NCI-H2227 (cell line): Measurements from ENCODE around the gene KNDC1.

Experiments used
- DNase-seq: peaks from one replicate; lab custom pipeline; 2025; ENCODE audit not compliant: unreplicated experiment; lab: John Stamatoyannopoulos, UW

Gene KNDC1

DNA sequence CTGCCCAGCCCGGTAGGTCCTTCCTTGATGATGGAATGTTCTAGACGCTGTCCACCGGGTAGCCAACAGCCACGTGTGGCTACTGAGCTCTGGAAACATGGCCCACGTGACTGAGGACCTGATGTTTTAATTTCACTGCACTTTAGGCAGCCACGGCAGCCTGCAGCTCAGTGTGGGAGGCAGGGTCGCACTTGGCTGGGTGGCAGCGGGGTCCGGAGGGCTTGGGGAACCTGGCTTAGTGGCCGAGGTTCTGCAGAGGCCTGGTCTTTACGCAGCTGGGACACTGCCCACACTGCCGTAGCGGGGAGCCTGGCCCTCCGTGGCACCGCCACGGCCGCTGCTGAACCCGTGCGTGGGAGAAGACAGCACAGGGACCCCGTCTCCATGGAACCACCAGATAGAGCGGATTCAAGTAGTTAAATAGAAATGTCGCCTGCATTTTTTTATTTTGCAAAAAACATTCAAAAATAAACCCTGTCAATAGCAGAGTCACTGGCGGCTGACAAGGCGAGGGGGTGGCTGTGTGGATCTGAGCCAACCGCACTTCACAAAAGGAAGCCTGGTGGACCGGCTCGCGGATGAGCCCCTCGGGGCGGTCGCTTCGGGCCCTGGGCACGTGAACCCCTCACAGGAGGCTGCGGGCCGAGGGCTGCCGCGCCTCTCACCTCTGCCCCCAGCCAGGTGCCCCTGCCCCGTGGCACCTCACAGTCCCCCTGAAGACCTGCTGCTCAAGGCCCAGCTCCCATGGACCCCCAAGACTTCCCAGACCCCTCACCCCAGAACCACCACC lies 44.4 kb downstream of the KNDC1 start:
- DNase-seq: no peak

DNA sequence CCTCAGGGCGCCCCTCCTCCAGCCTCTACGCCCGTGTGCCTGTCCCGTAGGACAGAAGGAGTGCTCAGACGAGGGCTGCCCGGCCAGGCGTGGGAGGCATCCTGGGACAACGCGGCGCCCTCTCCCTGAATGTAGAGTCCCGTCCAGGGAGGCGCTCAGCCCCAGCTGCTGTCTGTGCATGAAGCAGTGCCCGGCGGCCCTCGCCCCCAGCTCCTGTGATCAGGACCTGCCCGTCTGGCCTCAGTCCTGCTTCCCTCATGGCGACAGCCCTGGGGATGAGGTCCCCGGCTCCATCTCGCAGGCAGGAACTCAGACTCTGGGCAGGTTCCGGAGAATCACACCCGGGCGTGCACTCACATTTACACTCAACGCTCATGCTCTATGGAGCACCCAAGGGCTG lies 45.1 kb downstream of the KNDC1 start:
- DNase-seq: no peak

- no peak for DNase-seq
Observed at GRCh38 chr10:133206356-133207040, 46.5 kb downstream of the KNDC1 start.

DNA sequence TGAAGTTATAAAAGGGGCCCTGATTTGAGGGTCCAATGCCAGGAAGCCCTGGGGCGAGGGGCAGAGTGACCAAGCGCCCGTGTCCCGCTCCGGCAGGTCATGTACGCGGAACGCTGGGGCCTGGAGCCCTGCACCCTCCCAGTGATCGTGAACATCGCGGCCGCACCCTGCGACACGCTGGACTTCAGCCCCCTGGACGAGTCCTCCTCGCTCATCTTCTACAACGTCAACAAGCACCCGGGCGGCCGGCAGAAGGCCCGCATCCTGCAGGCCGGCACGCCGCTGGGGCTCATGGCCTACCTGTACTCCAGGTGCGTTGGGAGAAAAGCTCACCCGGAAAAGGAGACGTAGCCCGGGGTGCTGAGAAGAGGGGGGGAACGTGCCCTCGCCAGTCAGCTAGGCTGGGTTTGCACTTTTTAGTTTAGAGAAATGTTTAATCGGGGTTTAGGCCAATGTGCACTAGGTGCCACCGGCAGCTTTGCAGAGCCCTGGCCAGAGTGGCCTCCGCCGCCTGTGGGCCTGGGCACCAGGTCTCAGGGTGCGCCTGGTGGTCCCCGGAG lies 47.1 kb downstream of the KNDC1 start:
- no peak for DNase-seq

GRCh38 chr10:133207627-133208026 lies 47.6 kb downstream of the KNDC1 start:
- no peak for DNase-seq

GRCh38 chr10:133208466-133208865 lies 48.4 kb downstream of the KNDC1 start:
- DNase-seq: no peak

GRCh38 chr10:133209117-133209516 lies 49.1 kb downstream of the KNDC1 start:
- DNase-seq: no peak

GRCh38 chr10:133209641-133210040 lies 49.6 kb downstream of the KNDC1 start:
- no peak for DNase-seq

DNA sequence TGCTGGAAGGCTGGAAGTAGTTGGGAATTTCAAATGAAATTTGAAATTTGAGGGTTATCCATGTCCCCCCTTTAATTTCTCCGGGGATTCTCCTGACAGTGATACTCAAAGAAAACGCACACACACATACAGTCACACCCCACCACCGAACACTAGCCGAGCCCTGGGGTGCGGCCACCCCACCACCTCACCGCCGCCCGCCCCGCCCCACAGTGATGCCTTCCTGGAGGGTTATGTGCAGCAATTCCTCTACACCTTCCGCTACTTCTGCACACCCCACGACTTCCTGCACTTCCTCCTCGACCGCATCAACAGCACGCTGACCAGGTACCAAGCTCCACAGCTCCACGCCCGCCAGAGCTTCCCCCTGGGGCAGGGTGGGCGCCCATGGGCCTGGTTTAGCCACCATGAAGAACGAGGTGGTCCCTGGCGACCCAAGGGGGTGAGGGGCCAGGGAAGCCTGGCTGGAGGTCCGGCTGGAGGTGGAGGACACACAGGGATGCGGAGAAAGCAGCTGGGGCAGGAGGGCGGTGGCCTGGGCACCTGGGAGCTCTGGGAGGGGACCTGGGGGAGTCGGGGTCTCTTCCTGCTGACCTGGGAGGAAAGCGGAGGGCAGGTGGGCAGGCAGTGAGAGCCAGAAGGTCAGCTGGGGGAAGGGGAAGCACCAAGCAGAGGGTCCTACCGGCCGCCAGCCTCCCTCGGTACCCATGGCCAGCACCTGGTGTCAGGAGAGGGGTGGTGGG lies 50.5 kb downstream of the KNDC1 start:
- DNase-seq: no peak

DNA sequence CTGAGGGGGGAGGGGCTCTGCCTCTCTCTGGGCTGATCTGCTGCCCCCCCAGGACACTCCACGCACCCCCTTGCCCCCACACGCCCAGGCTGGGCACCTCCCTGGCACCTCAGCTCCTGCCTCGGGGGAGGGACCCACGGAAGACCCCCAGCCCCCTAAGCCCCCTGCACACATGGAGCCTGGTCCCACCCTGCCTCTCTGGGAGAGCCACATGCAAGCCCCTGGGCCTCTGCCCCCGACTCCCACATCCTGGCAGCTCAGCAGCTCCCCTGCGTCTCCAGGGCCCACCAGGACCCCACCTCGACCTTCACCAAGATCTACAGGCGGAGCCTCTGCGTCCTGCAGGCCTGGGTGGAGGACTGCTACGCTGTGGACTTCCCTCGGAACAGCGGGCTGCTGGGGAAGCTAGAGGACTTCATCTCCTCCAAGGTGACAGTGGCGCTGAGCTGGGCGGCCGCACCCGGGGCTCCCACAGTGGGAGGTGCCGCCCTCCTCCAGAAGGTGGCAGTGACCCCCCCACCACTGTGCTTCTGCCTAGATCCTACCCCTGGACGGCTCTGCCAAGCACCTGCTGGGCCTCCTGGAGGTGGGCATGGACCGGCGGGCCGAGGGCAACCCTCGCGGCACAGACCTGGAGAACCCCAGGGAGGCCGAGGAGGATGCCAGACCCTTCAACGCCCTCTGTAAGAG lies 51.3 kb downstream of the KNDC1 start:
- DNase-seq: no peak

DNA sequence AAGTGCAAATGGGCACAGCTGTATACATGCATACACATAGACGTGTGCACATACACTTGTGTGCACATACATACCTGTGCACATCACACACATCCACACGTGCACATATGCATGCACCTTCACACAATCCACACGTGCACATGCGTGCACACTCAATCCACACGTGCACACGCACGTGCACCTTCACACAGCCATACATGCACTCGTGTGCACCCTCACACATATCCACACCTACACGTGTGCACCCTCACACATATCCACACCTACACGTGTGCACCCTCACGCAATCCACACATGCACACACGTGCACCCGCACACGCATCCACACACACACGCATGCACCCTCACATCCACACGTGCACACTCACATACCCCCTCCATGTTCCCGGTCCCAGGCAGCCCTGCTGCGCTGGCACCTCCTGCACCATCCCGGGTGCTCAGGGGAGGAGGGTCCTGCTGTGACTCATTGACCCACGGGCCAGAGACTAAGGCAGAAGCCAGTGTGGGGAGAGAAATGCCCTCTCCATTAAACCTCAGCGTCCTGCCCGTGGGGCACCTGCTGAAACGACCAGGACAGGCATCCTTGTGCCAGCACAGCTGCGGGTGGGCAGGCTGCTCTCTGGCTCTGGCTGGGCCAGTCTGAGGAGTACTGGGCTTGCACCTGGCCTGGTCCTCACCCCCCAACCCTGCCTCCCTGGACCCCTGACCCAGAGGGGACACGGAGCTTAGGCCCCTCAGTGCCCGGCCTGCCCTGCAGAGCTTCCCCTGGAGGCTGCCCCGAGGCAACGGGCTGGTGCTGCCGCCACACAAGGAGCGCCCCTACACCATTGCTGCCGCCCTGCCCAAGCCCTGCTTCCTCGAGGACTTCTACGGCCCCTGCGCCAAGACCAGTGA lies 52.2 kb downstream of the KNDC1 start:
- DNase-seq: no peak

DNA sequence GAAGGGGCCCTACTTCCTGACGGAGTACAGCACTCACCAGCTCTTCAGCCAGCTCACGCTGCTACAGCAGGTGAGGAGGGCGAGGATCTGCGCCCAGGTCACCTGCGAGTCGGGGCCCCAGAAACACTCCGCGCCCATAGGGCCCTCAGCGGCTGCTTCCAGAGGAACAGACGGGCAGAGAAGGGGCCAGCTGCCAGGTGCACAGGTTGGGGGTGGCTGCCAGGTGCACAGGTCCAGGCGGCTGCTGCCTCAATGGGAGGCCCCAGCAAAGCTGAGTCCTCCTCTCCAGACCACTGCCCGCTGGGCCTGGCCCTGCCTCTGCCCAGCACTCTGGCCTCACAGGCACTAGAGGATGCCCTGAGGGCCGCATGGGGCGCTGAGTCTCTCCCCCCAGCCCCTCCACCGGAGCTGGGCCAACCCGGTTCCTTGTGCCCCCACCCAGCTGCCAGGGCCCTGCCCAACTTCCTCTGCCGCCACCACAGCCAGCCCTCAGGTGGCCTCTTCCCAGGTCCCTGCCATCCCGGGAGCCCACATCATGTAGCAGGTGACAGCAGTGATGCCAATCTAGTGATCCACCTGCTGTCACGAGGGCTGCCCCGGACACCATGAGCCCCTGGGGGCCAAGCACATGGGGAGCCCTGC lies 53.0 kb downstream of the KNDC1 start:
- no peak for DNase-seq

- DNase-seq: no peak
Observed at GRCh38 chr10:133213641-133214467, 53.8 kb downstream of the KNDC1 start.

- DNase-seq: no peak
Observed at GRCh38 chr10:133214468-133215410, 54.7 kb downstream of the KNDC1 start.

DNA sequence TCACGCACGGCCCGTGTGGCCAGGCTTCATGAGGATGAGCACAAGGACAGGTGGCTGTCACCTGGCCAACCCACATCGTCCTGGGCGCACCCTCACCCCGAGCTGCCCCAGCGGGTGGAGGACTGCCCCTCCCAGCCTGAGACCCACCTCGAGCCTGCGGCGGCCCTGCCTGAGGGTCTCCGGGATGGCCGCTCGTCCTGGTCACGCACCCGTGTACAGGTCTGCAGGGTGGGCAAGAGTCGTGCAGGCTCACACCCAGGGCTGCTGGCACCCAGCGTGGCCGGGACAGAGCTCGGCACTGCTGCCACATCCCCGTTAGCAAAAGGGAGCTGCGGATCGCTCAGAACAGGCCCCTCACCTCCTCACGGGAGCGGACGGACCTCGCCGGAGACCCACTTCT lies 55.6 kb downstream of the KNDC1 start:
- no peak for DNase-seq

GRCh38 chr10:133216776-133217175 lies 56.8 kb downstream of the KNDC1 start:
- no peak for DNase-seq

DNA sequence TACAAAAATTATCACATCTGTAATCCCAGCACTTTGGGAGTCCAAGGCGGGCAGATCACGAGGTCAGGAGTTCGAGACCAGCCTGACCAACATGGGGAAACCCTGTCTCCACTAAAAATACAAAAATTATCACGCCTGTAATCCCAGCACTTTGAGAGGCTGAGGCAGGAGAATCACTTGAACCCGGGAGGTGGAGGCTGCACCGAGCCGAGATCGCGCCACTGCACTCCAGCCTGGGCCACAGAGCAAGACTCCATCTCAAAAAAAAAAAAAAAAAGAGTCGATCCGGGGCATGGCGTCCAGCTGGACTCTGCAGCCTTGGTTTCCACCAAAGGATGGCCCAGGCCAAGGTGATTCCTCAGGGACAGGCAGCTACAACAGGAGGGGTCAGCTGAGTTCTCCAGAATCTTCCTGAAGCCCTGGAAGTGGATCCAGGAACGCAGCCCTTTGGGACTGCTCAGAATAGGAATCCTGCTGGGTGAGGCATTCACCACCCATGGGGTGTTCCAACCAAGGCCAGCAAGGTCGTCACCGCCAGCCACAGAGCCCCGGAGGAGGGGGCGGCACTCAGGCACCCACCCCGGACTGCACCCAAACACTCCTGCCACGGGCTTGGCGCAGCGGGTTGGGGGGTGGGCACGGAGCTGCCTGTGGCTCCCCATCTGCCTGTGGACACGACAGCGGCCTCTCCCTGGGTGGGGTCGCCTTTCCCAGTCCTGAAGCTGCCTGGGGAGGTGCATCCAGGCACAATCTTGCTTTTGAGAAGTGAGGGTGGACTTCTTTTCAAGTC lies 58.0 kb downstream of the KNDC1 start:
- no peak for DNase-seq
